Measurements from ENCODE around the gene ZCCHC14. TPM values are rescaled to one million over a fixed set of nuclear protein-coding genes. Genes with fewer than 3 reads are reported as not detected.
"Not testable (repeated sequence)": the region's sequence is repeated elsewhere in the genome, so short reads cannot be mapped to it uniquely, and the experiment has no call there.

The ZCCHC14 gene
- polyA plus RNA-seq, 2 of the 4 experiments (the other 2 are of a cell fraction) = 3.8 to 7.3 TPM

DNA sequence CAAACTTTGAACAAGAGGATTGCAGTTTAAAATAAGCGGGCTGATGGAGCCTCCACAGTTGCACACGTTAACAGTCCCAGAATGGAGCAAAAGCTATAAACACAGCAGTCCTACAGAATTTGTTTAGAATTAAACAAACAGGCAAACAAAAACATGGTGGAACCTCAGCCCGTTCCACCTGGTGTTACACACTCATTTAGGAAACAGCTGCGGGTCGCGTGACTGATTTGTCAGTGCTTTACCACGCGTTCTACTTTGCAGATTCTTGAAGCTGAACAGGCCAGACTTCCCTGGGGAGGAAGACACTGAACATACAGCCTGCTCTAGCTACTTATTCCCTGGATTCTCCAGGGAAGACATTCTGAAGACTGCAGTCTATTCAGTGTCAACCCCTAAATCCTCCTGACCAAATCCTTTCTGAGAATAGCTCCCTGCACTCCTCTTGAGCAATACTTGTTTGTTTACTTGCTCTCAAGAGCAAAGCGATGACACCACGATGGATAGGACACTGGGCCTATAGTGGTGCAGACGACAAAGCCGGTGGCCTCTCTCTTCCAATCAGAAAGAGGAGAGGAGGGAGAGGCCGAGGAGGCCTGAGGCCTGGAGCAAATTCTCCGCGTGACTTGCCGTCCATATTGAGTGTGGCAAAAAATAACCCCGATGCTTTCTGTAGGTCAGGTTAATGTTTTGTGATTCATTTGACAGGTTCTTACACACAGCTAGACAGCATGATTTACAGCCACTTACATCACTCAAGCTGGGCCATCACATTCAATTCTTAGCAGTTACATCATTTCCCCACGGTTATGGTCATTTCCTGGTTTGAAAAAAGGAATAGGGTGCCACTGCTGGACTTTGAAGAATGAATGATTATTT lies 104.6 kb downstream of the ZCCHC14 start (continued):
- TF ChIP-seq, protein P1, sequence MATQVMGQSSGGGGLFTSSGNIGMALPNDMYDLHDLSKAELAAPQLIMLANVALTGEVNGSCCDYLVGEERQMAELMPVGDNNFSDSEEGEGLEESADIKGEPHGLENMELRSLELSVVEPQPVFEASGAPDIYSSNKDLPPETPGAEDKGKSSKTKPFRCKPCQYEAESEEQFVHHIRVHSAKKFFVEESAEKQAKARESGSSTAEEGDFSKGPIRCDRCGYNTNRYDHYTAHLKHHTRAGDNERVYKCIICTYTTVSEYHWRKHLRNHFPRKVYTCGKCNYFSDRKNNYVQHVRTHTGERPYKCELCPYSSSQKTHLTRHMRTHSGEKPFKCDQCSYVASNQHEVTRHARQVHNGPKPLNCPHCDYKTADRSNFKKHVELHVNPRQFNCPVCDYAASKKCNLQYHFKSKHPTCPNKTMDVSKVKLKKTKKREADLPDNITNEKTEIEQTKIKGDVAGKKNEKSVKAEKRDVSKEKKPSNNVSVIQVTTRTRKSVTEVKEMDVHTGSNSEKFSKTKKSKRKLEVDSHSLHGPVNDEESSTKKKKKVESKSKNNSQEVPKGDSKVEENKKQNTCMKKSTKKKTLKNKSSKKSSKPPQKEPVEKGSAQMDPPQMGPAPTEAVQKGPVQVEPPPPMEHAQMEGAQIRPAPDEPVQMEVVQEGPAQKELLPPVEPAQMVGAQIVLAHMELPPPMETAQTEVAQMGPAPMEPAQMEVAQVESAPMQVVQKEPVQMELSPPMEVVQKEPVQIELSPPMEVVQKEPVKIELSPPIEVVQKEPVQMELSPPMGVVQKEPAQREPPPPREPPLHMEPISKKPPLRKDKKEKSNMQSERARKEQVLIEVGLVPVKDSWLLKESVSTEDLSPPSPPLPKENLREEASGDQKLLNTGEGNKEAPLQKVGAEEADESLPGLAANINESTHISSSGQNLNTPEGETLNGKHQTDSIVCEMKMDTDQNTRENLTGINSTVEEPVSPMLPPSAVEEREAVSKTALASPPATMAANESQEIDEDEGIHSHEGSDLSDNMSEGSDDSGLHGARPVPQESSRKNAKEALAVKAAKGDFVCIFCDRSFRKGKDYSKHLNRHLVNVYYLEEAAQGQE (IDR thresholded peaks at IDR 0.05) = no peak
- TF ChIP-seq CEBPB (IDR thresholded peaks at IDR 0.05) (peak; percentile 93 to 98), NR3C1 (IDR thresholded peaks at IDR 0.05) (no peak), KDM1A (IDR thresholded peaks at IDR 0.05; ENCODE audit: low read depth) (no peak), CBX8 (IDR thresholded peaks at IDR 0.05) (no peak), RAD21 (conservative IDR thresholded peaks at IDR 0.05 in 1 of 2, IDR thresholded peaks at IDR 0.05 in 1 of 2) (no peak), MAZ (IDR thresholded peaks at IDR 0.05; ENCODE audit: borderline replicate concordance, low read depth, low read length) (no peak), CHD2 (IDR thresholded peaks at IDR 0.05; ENCODE audit: low read length, partially characterized antibody) (no peak), CHD4 (IDR thresholded peaks at IDR 0.05; ENCODE audit: borderline replicate concordance) (no peak)

DNA sequence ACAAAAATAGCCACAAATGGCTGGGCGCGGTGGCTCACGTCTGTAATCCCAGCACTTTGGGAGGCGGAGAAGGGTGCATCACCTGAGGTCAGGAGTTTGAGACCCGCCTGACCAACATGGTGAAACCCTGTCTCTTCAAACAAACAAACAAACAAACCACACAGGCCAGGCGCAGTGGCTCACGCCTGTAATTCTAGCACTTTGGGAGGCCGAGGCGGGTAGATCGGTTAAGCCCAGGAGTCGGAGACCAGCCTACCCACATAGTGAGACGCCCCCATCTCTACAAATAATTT lies 108.0 kb downstream of the ZCCHC14 start:
- TF ChIP-seq CHD4 (IDR thresholded peaks at IDR 0.05; ENCODE audit: borderline replicate concordance) = peak; percentile 5; the same call in 1 of the 2 replicates
- not testable (repeated sequence) for FAIRE-seq, H3K9me3 ChIP-seq, ATAC-seq
- H3K4me2 ChIP-seq = peak overlapping the region; percentile 85
- peak overlapping the region; percentile 89 for H3K4me3 ChIP-seq
- POLR2A ChIA-PET = interaction anchor here (1.2 to 2.6 kb wide), 2 partner anchors 9 to 251 kb away, joined by 3 to 20 read pairs; no protein-coding TSS in a partner anchor
- WGBS (ENCODE audit: missing lambda C conversion rate) = 51% methylated on average over 12 of the region's 12 CpGs
- CTCF ChIA-PET = interaction anchor here (1.5 to 3.1 kb wide), 2 partner anchors 10 to 32 kb away, joined by 6 to 20 read pairs; no protein-coding TSS in a partner anchor
- DNase-seq (ENCODE audit: low read depth in 1 of 2, low spot score in 1 of 2) = peak in 1 of 2 experiments; percentile 76
- H3K4me1 ChIP-seq = peaks cover 47% of the 10 kb centered on the region
- H3K27ac ChIP-seq = peak overlapping the region; percentile 86 to 94

DNA sequence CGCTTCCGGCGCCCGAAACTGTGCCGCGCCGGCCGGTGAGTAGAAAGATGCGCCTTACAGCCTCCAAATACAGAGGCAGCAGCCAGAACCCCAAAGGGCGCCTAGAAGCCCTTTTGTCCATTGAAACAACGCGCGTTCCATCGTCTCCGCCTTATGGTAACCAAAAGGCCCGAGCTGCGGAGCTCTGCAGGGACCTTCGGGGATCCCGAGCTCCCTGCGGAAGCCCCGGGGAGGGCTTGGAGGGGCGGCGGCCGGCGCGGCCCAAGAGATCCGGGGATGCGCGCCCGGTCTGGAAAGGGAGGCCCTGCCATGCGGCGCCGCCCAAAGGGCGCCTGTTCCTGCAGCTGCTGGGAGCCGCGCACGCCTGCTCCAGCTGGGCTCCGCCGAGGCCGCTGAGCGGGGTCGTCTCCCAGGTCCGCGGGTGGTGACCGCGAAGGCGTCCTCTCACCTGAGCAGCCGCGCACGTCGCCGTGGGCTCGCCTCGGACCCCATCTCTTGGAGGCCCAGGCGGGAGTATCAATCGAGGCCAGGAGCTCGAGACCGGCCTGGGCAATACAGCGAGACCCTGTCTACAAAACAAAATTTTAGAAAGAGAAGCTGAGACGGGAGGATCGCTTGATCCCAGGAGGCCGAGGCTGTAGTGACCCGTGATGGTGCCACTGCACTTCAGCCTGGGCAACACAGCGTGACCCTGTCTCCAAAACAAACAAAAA lies 108.5 kb downstream of the ZCCHC14 start:
- ATAC-seq (peak; percentile 55 to 69), FAIRE-seq (no peak), DNase-seq (ENCODE audit: low read depth in 1 of 2, low spot score in 1 of 2) (peak in 1 of 2 experiments; percentile 42)
- peak overlapping the region; percentile 85 for H3K4me2 ChIP-seq
- 3% methylated on average over 38 of the region's 64 CpGs for WGBS (ENCODE audit: missing lambda C conversion rate)
- H3K4me3 ChIP-seq = peak overlapping the region; percentile 89
- ChIA-PET CTCF (interaction anchor here (0.8 to 3.1 kb wide), 9 partner anchors 10 to 461 kb away, joined by 3 to 20 read pairs (median 6); partner anchors contain the start of gene C16orf95), POLR2A (interaction anchor here (0.5 to 2.6 kb wide), 8 partner anchors 9 to 567 kb away, joined by 3 to 20 read pairs (median 4); partner anchors contain the start of genes BANP and C16orf95)
- peaks cover 46% of the 10 kb centered on the region for H3K4me1 ChIP-seq
- peak overlapping the region; percentile 86 to 94 for H3K27ac ChIP-seq
- TF ChIP-seq, protein P2, sequence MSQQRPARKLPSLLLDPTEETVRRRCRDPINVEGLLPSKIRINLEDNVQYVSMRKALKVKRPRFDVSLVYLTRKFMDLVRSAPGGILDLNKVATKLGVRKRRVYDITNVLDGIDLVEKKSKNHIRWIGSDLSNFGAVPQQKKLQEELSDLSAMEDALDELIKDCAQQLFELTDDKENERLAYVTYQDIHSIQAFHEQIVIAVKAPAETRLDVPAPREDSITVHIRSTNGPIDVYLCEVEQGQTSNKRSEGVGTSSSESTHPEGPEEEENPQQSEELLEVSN (IDR thresholded peaks at IDR 0.05; ENCODE audit: borderline replicate concordance, low read depth) = peak; percentile 62; the same call in 1 of the 2 replicates
- TF ChIP-seq PHF8 (IDR thresholded peaks at IDR 0.05; ENCODE audit: borderline replicate concordance, low read depth) = peak; percentile 71; the same call in 1 of the 2 replicates
- no peak for TF ChIP-seq SMC3 (IDR thresholded peaks at IDR 0.05)
- TF ChIP-seq JUN (IDR thresholded peaks at IDR 0.05) = peak in 1 of 2 experiments; percentile 4; a peak in 2 of 5 replicates
- TF ChIP-seq RFX5 (IDR thresholded peaks at IDR 0.05) = no peak
- TF ChIP-seq RNF2 (IDR thresholded peaks at IDR 0.05; ENCODE audit: borderline replicate concordance, low read depth) = peak; percentile 84; the same call in 1 of the 2 replicates
- no peak for TF ChIP-seq SREBF2 (IDR thresholded peaks at IDR 0.05)
- TF ChIP-seq, protein P3, sequence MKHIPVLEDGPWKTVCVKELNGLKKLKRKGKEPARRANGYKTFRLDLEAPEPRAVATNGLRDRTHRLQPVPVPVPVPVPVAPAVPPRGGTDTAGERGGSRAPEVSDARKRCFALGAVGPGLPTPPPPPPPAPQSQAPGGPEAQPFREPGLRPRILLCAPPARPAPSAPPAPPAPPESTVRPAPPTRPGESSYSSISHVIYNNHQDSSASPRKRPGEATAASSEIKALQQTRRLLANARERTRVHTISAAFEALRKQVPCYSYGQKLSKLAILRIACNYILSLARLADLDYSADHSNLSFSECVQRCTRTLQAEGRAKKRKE (CRISPR knock-in tag; IDR thresholded peaks at IDR 0.05; ENCODE audit: low read depth) = peak; percentile 72; the same call in 1 of the 2 replicates
- TF ChIP-seq MAFK (IDR thresholded peaks at IDR 0.05; ENCODE audit: partially characterized antibody) = no peak
- TF ChIP-seq EP300 (IDR thresholded peaks at IDR 0.05) = no peak
- TF ChIP-seq CHD4 (IDR thresholded peaks at IDR 0.05; ENCODE audit: borderline replicate concordance) = peak; percentile 77
- TF ChIP-seq POLR2A (IDR thresholded peaks at IDR 0.05; ENCODE audit: low read length) = peak; percentile 38; the same call in 1 of the 2 replicates
- TF ChIP-seq HDAC2 (IDR thresholded peaks at IDR 0.05) = peak; percentile 89; the same call in 1 of the 2 replicates
- TF ChIP-seq HOXB5 (CRISPR knock-in tag; IDR thresholded peaks at IDR 0.05) = peak; percentile 51; the same call in 1 of the 2 replicates
- TF ChIP-seq, protein P4, sequence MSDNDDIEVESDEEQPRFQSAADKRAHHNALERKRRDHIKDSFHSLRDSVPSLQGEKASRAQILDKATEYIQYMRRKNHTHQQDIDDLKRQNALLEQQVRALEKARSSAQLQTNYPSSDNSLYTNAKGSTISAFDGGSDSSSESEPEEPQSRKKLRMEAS (IDR thresholded peaks at IDR 0.05) = peak; percentile 83
- TF ChIP-seq KDM1A (IDR thresholded peaks at IDR 0.05; ENCODE audit: low read depth) = peak; percentile 73
- no peaks in the 10 kb centered on the region for H3K9me3 ChIP-seq

All from A549 (cell line).